DND-41 (cell line): ENCODE measurements around the gene ASPSCR1.

Experiments used
- CTCF ChIP-seq: IDR thresholded peaks from 2 replicates; pipeline ENCODE4 v1.5.1; 2012; ENCODE audit warnings: borderline replicate concordance, low read length, moderate library complexity, mild to moderate bottlenecking; ENCODE audit not compliant: poor library complexity, severe bottlenecking; ENCODE audit errors: extremely low read depth
- EZH2 ChIP-seq: IDR thresholded peaks from 3 replicates; pipeline ENCODE4 v1.6.1; 2012; ENCODE audit warnings: borderline replicate concordance, low read depth, mild to moderate bottlenecking, moderate library complexity, low read length, inconsistent platforms; ENCODE audit not compliant: severe bottlenecking

DNA sequence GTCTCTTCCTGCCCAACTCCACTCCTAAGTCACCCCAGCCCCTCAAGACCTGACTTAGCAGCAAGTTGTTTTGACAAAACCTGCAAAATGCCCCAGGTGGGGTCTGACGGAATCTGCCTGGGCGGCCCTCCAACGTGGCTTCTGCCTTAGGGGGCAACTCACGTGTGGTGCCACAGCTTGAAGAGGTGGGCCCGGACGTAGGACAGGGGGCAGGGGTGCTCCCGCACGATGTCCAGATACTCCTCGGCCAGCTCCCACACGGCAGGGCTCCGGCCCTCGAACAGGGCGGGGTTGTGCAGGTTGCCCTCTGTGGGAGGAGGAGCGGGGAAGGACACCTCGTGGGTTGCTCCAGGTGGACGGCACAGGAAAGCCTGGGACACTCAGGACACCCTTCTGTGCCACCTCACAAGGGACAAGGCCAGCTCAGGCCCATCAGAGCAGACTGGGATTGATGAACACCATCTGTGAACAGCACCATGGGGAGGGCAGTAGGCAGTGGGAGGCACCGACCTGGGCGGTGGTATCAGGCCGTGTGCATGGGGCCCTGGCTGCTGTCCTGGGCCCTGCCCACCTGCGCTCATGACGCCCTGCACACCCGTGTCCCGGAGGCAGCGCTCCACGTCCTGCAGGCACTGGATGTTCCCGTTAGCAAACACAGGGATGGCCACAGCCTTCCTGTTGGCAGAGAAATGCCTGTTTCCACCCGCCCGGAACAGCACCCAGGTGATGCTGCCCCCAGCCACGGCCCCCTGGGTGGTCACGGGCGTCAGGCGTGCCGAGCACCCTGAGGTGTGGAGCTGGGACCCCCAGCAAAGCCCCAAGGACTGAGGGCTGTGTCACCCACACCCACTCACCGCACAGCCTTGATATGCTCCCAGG is 83.9 kb downstream of the ASPSCR1 start:
- TF ChIP-seq CTCF (no peak), EZH2 (no peak)
